ENCODE results near the gene PLOD2.

Gene PLOD2

GRCh38 chr3:146195030-146195429 is 34.0 kb upstream of the PLOD2 start:
- TF ChIP-seq CTCF (IDR thresholded peaks at IDR 0.05; ENCODE audit: insufficient read depth, missing control alignments): no peak
- DNase-seq (ENCODE audit: insufficient read length, low spot score) (no peak), FAIRE-seq (no peak)

- no peak for TF ChIP-seq CTCF (IDR thresholded peaks at IDR 0.05; ENCODE audit: insufficient read depth, missing control alignments)
- FAIRE-seq (no peak), DNase-seq (ENCODE audit: insufficient read length, low spot score) (no peak)
Measured at GRCh38 chr3:146191051-146191450, 30.1 kb upstream of the PLOD2 start.

DNA sequence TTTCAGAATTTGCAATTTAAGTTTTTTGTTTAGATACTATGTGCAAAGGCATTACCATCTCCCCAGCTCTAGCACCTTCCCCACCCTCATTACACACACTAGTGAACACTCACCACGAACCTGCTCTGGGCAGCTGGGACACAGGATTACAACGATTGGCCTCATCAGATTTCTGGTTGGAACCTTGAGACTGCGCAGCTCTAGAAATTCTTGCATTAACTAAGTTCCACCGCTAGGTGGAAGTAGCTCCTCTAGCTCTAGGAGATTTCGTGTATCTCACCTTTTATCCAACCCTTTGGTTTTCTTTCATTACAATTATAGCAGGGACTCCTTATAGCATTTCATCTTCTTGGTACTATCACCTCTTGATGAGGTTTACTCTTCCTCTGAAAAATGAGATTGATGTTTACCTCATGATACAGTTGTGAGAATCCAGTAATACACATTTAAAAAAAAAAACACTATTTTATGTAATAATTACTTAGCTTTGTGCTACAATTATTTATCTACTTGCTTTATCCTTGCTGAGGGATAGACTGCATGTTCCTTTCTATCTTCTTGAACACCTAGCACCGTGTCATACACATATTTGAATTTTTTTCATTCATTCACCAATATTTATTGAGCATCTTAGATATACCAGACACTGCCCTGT is 28.7 kb upstream of the PLOD2 start:
- TF ChIP-seq CTCF (IDR thresholded peaks at IDR 0.05; ENCODE audit: insufficient read depth, missing control alignments): peak; percentile 83
- peak; percentile 94 for FAIRE-seq
- DNase-seq (ENCODE audit: insufficient read length, low spot score): no peak

DNA sequence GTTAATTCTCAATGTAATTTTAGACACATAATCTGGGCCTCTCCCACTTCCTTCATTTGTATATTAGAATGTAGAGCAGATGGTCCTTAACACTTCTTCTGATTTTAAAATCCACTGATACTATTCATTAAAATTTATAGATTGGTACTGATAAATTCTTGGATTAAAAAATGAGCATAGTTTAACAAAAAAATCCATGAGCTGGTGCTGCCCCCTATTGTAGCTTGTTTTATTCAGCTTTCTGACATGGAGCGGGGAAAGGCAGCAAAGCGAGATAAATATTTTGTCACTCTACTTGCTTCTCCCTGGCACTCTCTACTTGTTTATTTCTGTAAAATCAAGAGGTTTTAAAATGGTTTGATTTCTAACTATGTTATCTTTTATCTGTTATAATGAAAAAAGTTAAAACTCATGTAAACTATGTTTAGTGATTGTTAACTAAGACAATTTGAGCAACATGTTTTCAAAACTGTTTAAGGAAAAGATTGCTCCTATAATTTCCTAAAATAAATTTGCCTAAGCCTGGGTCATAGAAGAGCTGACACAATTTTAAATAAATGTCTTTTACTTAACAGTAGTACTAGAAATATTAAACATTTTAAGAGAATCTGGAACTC is 26.5 kb upstream of the PLOD2 start:
- DNase-seq (ENCODE audit: insufficient read length, low spot score) (no peak), FAIRE-seq (peak; percentile 32)

DNA sequence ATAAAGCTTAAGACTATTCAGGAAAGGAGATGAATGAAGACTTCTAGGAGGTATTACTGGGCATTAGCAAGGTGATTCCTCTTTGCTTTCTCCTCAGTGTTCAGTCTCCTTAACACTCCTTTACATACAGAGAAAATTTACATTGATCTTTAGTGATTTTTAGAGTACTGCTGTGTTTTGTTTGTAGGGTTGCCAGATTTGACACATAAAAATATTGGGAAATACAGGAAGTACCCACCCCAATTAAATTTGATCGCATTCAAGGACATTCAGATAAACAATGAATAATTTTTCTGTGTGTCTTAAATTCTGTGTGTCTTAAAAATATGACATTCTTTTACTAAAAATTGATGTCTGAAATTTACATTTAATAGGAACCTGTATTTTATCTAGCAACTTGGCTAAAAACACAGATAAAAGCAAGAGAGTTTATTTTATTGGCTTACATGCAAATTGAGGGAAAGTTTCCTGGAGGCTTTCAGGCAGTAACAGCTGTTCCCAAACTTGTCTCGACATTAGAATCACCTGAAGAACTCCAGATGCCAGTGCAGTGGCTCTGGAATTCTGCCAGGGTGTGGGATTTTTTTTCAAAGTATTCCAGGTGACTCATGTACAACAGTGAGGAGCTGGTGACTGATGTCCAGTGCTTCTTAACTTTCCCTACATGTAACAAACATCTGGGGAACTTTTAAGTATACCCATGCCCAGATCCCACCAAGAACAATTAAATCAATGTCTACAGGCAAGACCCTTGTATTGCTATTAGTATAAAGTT is 23.4 kb upstream of the PLOD2 start:
- FAIRE-seq: no peak
- no peak for DNase-seq (ENCODE audit: insufficient read length, low spot score)
- TF ChIP-seq CTCF (IDR thresholded peaks at IDR 0.05; ENCODE audit: insufficient read depth, missing control alignments): no peak

More for the DNA sequence above, 26.5 kb upstream of the PLOD2 start:
- peak; percentile 63 for TF ChIP-seq CTCF (IDR thresholded peaks at IDR 0.05; ENCODE audit: insufficient read depth, missing control alignments)

GRCh38 chr3:146181216-146181615 is 20.2 kb upstream of the PLOD2 start:
- TF ChIP-seq CTCF (IDR thresholded peaks at IDR 0.05; ENCODE audit: insufficient read depth, missing control alignments): no peak
- no peak for DNase-seq (ENCODE audit: insufficient read length, low spot score)
- FAIRE-seq: no peak
